IMR-90 (cell line): Measurements from ENCODE around the gene GATA6. TPM values are rescaled to one million over a fixed set of nuclear protein-coding genes. Genes with fewer than 3 reads are reported as not detected.

ENCODE experiments used
- ATAC-seq: fragments of 200-7000 bp; cut with Tn5 transposase; 2 replicates; pipeline ENCODE4 v1.9.1; 2020; ENCODE audit warnings: low read depth, mild to moderate bottlenecking, moderate library complexity
- BruUV-seq: library from RNA; stranded (reverse); fragments of 400-500 nt; replicated peaks from 2 replicates; lab custom pipeline; 2021; lab: Mats Ljungman, UMichigan
- CTCF ChIA-PET: fragments of 300-600 bp; formaldehyde crosslinking; extraction: SDS; loops from one replicate; lab custom pipeline; 2021; ENCODE audit warnings: antibody characterized with exemption; lab: Yijun Ruan, JAX
- POLR2A ChIA-PET: fragments of 300-600 bp; sonication (Branson Sonifier 250); formaldehyde crosslinking; loops from one replicate; lab custom pipeline; 2022; ENCODE audit warnings: antibody characterized with exemption; ENCODE audit not compliant: unreplicated experiment; lab: Charles Lee
- DNase-seq: peaks from one replicate; pipeline ENCODE4 v3.0.0; 2013
- H2AFZ ChIP-seq: replicated peaks from 2 replicates; pipeline ENCODE3; 2013; ENCODE audit warnings: low read length, mild to moderate bottlenecking; ENCODE audit not compliant: poor library complexity
- H2AK5ac ChIP-seq: 2 replicates; pipeline ENCODE4 v1.6.1; 2013; ENCODE audit warnings: low read depth, low read length, inconsistent platforms
- H2AK9ac ChIP-seq: replicated peaks from 2 replicates; pipeline ENCODE3; 2013; ENCODE audit warnings: mild to moderate bottlenecking, low read depth, low read length, moderate library complexity; ENCODE audit not compliant: poor library complexity
- H2BK120ac ChIP-seq: 2 replicates; pipeline ENCODE4 v1.6.1; 2013; ENCODE audit warnings: low read depth, low read length, inconsistent platforms
- H2BK15ac ChIP-seq: 3 replicates; pipeline ENCODE4 v1.6.1; 2013; ENCODE audit warnings: low read depth, low read length, inconsistent platforms
- H2BK20ac ChIP-seq: 2 replicates; pipeline ENCODE4 v1.6.1; 2013; ENCODE audit warnings: low read depth, mild to moderate bottlenecking, inconsistent platforms, low read length, moderate library complexity
- H2BK5ac ChIP-seq: 2 replicates; pipeline ENCODE4 v1.6.1; 2013; ENCODE audit warnings: mild to moderate bottlenecking, low read depth, low read length, inconsistent platforms; ENCODE audit not compliant: poor library complexity, severe bottlenecking
- H3K14ac ChIP-seq: replicated peaks from 2 replicates; pipeline ENCODE4 v1.6.1; 2013; ENCODE audit warnings: low read depth, low read length, inconsistent platforms
- H3K18ac ChIP-seq: 2 replicates; pipeline ENCODE4 v1.6.1; 2013; ENCODE audit warnings: low read depth, low read length, control low read depth
- H3K23ac ChIP-seq: 2 replicates; pipeline ENCODE4 v1.6.1; 2013; ENCODE audit warnings: low read depth, low read length, inconsistent platforms
- H3K27ac ChIP-seq: 2 replicates; pipeline ENCODE4 v1.5.1; 2013; ENCODE audit warnings: mild to moderate bottlenecking, control low read depth, low read length; ENCODE audit not compliant: insufficient read depth
- H3K27me3 ChIP-seq: 2 replicates; pipeline ENCODE4 v1.6.1; 2013; ENCODE audit warnings: low read length; ENCODE audit not compliant: control insufficient read depth, insufficient read depth
- H3K36me3 ChIP-seq: 2 replicates; pipeline ENCODE4 v1.6.1; 2013; ENCODE audit warnings: low read length, mixed read lengths; ENCODE audit not compliant: control insufficient read depth, insufficient read depth
- H3K4ac ChIP-seq: 2 replicates; pipeline ENCODE4 v1.6.1; 2013; ENCODE audit warnings: low read depth, low read length, inconsistent platforms
- H3K4me1 ChIP-seq: 2 replicates; pipeline ENCODE4 v1.6.1; 2013; ENCODE audit warnings: low read length, mixed read lengths; ENCODE audit not compliant: control insufficient read depth, insufficient read depth
- H3K4me2 ChIP-seq: 2 replicates; pipeline ENCODE4 v1.6.1; 2013; ENCODE audit warnings: low read depth, mild to moderate bottlenecking, control low read depth, low read length, moderate library complexity
- H3K4me3 ChIP-seq: 2 replicates; pipeline ENCODE4 v1.5.1; 2013; ENCODE audit warnings: low read depth, mild to moderate bottlenecking, control low read depth, low read length, moderate library complexity; ENCODE audit not compliant: insufficient read depth
- H3K56ac ChIP-seq: 2 replicates; pipeline ENCODE4 v1.6.1; 2013; ENCODE audit warnings: low read length, inconsistent platforms; ENCODE audit not compliant: insufficient read depth; ENCODE audit errors: extremely low read depth
- H3K79me1 ChIP-seq, 2 experiments: 2 replicates each; pipeline ENCODE4 v1.6.1; 2013; ENCODE audit warnings: low read length in 2 of 2, inconsistent platforms in 1 of 2, low read depth in 1 of 2
- H3K9ac ChIP-seq: 2 replicates; pipeline ENCODE4 v1.6.1; 2013; ENCODE audit warnings: low read depth, low read length, control low read depth
- H3K9me1 ChIP-seq: 2 replicates; pipeline ENCODE4 v1.6.1; 2013; ENCODE audit warnings: low read length, inconsistent platforms; ENCODE audit not compliant: insufficient read depth
- H3K9me3 ChIP-seq: 2 replicates; pipeline ENCODE4 v1.6.1; 2013; ENCODE audit warnings: low read length; ENCODE audit not compliant: control insufficient read depth, insufficient read depth
- H4K20me1 ChIP-seq: 2 replicates; pipeline ENCODE4 v1.6.1; 2013; ENCODE audit warnings: low read length, inconsistent platforms; ENCODE audit not compliant: insufficient read depth
- H4K5ac ChIP-seq: 2 replicates; pipeline ENCODE4 v1.6.1; 2013; ENCODE audit warnings: mild to moderate bottlenecking, low read depth, low read length, control low read depth
- H4K8ac ChIP-seq, 2 experiments: 2 replicates each; pipeline ENCODE4 v1.6.1; 2013; ENCODE audit warnings: low read depth in 2 of 2, low read length in 2 of 2, control low read depth in 1 of 2, inconsistent platforms in 1 of 2
- H4K91ac ChIP-seq: 2 replicates; pipeline ENCODE4 v1.6.1; 2013; ENCODE audit warnings: low read depth, low read length, inconsistent platforms; ENCODE audit not compliant: insufficient read depth
- BHLHE40 ChIP-seq: fragments of 150-350 bp; IDR thresholded peaks from 2 replicates; pipeline ENCODE4 v1.6.1; 2016; ENCODE audit warnings: mild to moderate bottlenecking, low read depth, low read length
- CEBPB ChIP-seq: IDR thresholded peaks from 2 replicates; pipeline ENCODE4 v1.6.1; 2012; ENCODE audit warnings: low read depth, low read length, improper control_type of control experiment
- MAFK ChIP-seq: IDR thresholded peaks from 2 replicates; pipeline ENCODE4 v1.6.1; 2012; ENCODE audit warnings: low read depth, low read length, improper control_type of control experiment
- MAZ ChIP-seq: IDR thresholded peaks from 2 replicates; pipeline ENCODE4 v1.6.1; 2012; ENCODE audit warnings: low read depth, mild to moderate bottlenecking, low read length, improper control_type of control experiment, moderate library complexity, borderline replicate concordance
- WGBS, 2 experiments: methylation state at CpG; one replicate each; pipeline versions ENCODE4 v1.1.5 to v1.1.7; 2013; ENCODE audit warnings: missing lambda C conversion rate in 2 of 2; ENCODE audit not compliant: insufficient read length in 1 of 2; ENCODE audit errors: extremely low coverage in 2 of 2; 5-methylcytosine and 5-hydroxymethylcytosine counted together
- dilution Hi-C: fragments of 300-500 bp; cut with HindIII; formaldehyde crosslinking; loops from one replicate; pipeline ENCODE4 v1.14.3; 2018; ENCODE audit warnings: low sequenced_read_pairs; ENCODE audit not compliant: unreplicated experiment
- in situ Hi-C: fragments of 300-500 bp; cut with MboI; formaldehyde crosslinking; loops from 3 replicates; pipeline ENCODE4 v1.14.3; 2019; ENCODE audit warnings: low sequenced_read_pairs, inconsistent platforms, mixed read lengths
- intact Hi-C: fragments of 100-400 bp; cut with micrococcal nuclease; formaldehyde crosslinking; loops from 2 replicates; pipeline ENCODE4 v1.10.0; 2022
- polyA plus RNA-seq, 3 experiments: library from polyadenylated mRNA; depleted of rRNA; stranded (reverse); fragments of >200 nt; gene quantifications; 2 replicates each; pipeline ENCODE4 v1.2.3, GENCODE V29; 2012; ENCODE audit warnings: low replicate concordance in 1 of 3
- total RNA-seq: library from RNA; depleted of rRNA; stranded (reverse); fragments of >200 nt; gene quantifications from 2 replicates; pipeline ENCODE4 v1.2.3, GENCODE V29; 2012
- TF ChIP-seq, protein P1 (sequence below): fragments of 150-350 bp; IDR thresholded peaks from 2 replicates; pipeline ENCODE4 v1.6.1; 2016; ENCODE audit warnings: low read depth, mild to moderate bottlenecking, low read length, moderate library complexity, borderline replicate concordance
- TF ChIP-seq, protein P2 (sequence below): fragments of 150-350 bp; IDR thresholded peaks from 2 replicates; pipeline ENCODE4 v1.6.1; 2017; ENCODE audit warnings: mild to moderate bottlenecking, antibody characterized with exemption, low read length, low read depth

Gene GATA6
- total and polyA plus RNA-seq, 2 of the 4 experiments (the other 2 are of a cell fraction) = 2.5 to 4.0 TPM

- peaks cover 4% of the 10 kb centered on the region; the same call in 1 of the 2 replicates for H3K36me3 ChIP-seq
- H3K23ac ChIP-seq = no peak overlapping the region
- no peaks in the 10 kb centered on the region for H3K9me3 ChIP-seq
- no peak overlapping the region for H3K56ac ChIP-seq
- BruUV-seq = no TSS peak
- H3K27me3 ChIP-seq = no peaks in the 10 kb centered on the region
- H2BK120ac ChIP-seq = no peak overlapping the region
- WGBS, 2 experiments = 63% methylated on average over 2 of the region's 7 CpGs; no CpG with 5 or more reads in 1 of the 2 experiments
- H2BK15ac ChIP-seq = no peak overlapping the region
- H2AK9ac ChIP-seq = no peak overlapping the region
- no peak overlapping the region for H3K18ac ChIP-seq
- H3K9me1 ChIP-seq = peaks cover 2% of the 10 kb centered on the region; the same call in 1 of the 2 replicates
- no peak overlapping the region for H2BK5ac ChIP-seq
- in situ Hi-C loops = no loop called here
- ChIA-PET POLR2A (no interaction called here), CTCF (no interaction called here)
- H3K14ac ChIP-seq = no peak overlapping the region
- H3K27ac ChIP-seq = no peak overlapping the region
- H2AK5ac ChIP-seq = no peak overlapping the region
- TF ChIP-seq, protein P1, sequence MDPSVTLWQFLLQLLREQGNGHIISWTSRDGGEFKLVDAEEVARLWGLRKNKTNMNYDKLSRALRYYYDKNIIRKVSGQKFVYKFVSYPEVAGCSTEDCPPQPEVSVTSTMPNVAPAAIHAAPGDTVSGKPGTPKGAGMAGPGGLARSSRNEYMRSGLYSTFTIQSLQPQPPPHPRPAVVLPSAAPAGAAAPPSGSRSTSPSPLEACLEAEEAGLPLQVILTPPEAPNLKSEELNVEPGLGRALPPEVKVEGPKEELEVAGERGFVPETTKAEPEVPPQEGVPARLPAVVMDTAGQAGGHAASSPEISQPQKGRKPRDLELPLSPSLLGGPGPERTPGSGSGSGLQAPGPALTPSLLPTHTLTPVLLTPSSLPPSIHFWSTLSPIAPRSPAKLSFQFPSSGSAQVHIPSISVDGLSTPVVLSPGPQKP = no peak
- TF ChIP-seq CEBPB (no peak), MAFK (no peak), MAZ (no peak), BHLHE40 (no peak)
- TF ChIP-seq, protein P2, sequence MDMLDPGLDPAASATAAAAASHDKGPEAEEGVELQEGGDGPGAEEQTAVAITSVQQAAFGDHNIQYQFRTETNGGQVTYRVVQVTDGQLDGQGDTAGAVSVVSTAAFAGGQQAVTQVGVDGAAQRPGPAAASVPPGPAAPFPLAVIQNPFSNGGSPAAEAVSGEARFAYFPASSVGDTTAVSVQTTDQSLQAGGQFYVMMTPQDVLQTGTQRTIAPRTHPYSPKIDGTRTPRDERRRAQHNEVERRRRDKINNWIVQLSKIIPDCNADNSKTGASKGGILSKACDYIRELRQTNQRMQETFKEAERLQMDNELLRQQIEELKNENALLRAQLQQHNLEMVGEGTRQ = no peak
- no peak overlapping the region for H4K91ac ChIP-seq
- 0 out of 2 replicates have a peak, but pooled peaks cover 3% of the 10 kb centered on the region for H4K20me1 ChIP-seq
- no peak for ATAC-seq
- no peak for DNase-seq
- dilution Hi-C loops = no loop called here
- intact Hi-C loops = loop anchor here (5.0 kb wide), 1 partner anchor 118 kb away; no protein-coding TSS in a partner anchor
- H4K8ac ChIP-seq = peak overlapping the region in 1 of 2 experiments; percentile 41; a peak in 1 of 4 replicates
- H2AFZ ChIP-seq = peak overlapping the region; percentile 24
- H3K4ac ChIP-seq = no peak overlapping the region; the same call in 1 of the 2 replicates
- no peak overlapping the region for H3K9ac ChIP-seq
- peaks cover 7 to 11% of the 10 kb centered on the region in 2 experiments; a peak in 2 of 4 replicates for H3K79me1 ChIP-seq
- no peak overlapping the region for H3K4me3 ChIP-seq
- H4K5ac ChIP-seq = no peak overlapping the region
- no peak overlapping the region; the same call in 1 of the 2 replicates for H2BK20ac ChIP-seq
- no peak overlapping the region for H3K4me2 ChIP-seq
- H3K4me1 ChIP-seq = peaks cover 6% of the 10 kb centered on the region
Observed at GRCh38 chr18:22194151-22194598, 24.8 kb downstream of the GATA6 start.
